ENCODE data around the gene PRKCQ. TPM values are rescaled to one million over a fixed set of nuclear protein-coding genes. Genes with fewer than 3 reads are reported as not detected.
"Not testable (repeated sequence)": the region's sequence is repeated elsewhere in the genome, so short reads cannot be mapped to it uniquely, and the experiment has no call there.

Gene PRKCQ
- total RNA-seq, 1 donor: under 0.01 TPM

GRCh38 chr10:6384031-6384430 is 196.0 kb downstream of the PRKCQ start:
- DNase-seq (ENCODE audit: low read depth): no peak
- TF ChIP-seq CTCF (IDR thresholded peaks at IDR 0.05; ENCODE audit: insufficient read depth, low read depth, low read length): no peak
- H3K4me3 ChIP-seq (ENCODE audit: low read depth, low read length): no peak overlapping the region

GRCh38 chr10:6383096-6383812 is 196.8 kb downstream of the PRKCQ start:
- TF ChIP-seq CTCF (IDR thresholded peaks at IDR 0.05; ENCODE audit: insufficient read depth, low read depth, low read length): no peak
- H3K4me3 ChIP-seq (ENCODE audit: low read depth, low read length): no peak overlapping the region
- peak; percentile 86 for DNase-seq (ENCODE audit: low read depth)

GRCh38 chr10:6382081-6382480 is 198.0 kb downstream of the PRKCQ start:
- no peak for TF ChIP-seq CTCF (IDR thresholded peaks at IDR 0.05; ENCODE audit: insufficient read depth, low read depth, low read length)
- H3K4me3 ChIP-seq (ENCODE audit: low read depth, low read length): no peak overlapping the region
- DNase-seq (ENCODE audit: low read depth): peak; percentile 75

- not testable (repeated sequence) for DNase-seq (ENCODE audit: low read depth); H3K4me3 ChIP-seq (ENCODE audit: low read depth, low read length)
These were observed 199.6 kb downstream of the PRKCQ start for GRCh38 chr10:6380478-6380877.

- no peak overlapping the region for H3K4me3 ChIP-seq (ENCODE audit: low read depth, low read length)
- no peak for DNase-seq (ENCODE audit: low read depth)
- TF ChIP-seq CTCF (IDR thresholded peaks at IDR 0.05; ENCODE audit: insufficient read depth, low read depth, low read length): no peak
These were observed 200.9 kb downstream of the PRKCQ start for GRCh38 chr10:6379015-6379776.
